Heart right ventricle (tissue), 16 donors: ENCODE data around the gene TEAD1. TPM values are rescaled to one million over a fixed set of nuclear protein-coding genes. Genes with fewer than 3 reads are reported as not detected.

Source experiments
- ATAC-seq, 8 donors: fragments of 200-7000 bp; cut with Tn5 transposase; one replicate each; pipeline ENCODE4 v1.9.1; 2020; ENCODE audit warnings: mild to moderate bottlenecking in 8 of 8, moderate library complexity in 8 of 8, moderate number of reproducible peaks in 1 of 8
- DNase-seq, 2 donors: peaks; one replicate each; pipeline ENCODE4 v3.0.0-alpha.2; 2020
- H3K27ac ChIP-seq, 10 donors: fragments of 200-600 bp; sonication (generic) in 2 of 10; one replicate each; pipeline versions ENCODE4 v1.5.0 to v1.8.0; 2020 to 2022; ENCODE audit warnings: mild to moderate bottlenecking in 3 of 10
- H3K27me3 ChIP-seq, 7 donors: fragments of 200-600 bp; one replicate each; pipeline ENCODE4 v1.8.0; 2021 to 2022; ENCODE audit warnings: mild to moderate bottlenecking in 2 of 7
- H3K36me3 ChIP-seq, 9 donors: fragments of 200-600 bp; sonication (generic) in 1 of 9; one replicate each; pipeline versions ENCODE4 v1.5.0 to v1.8.0; 2020 to 2022; ENCODE audit warnings: mild to moderate bottlenecking in 2 of 9
- H3K4me1 ChIP-seq, 9 donors: fragments of 200-600 bp; sonication (generic) in 1 of 9; one replicate each; pipeline versions ENCODE4 v1.5.0 to v1.8.0; 2020 to 2022; ENCODE audit warnings: mild to moderate bottlenecking in 4 of 9
- H3K4me3 ChIP-seq, 10 donors: fragments of 200-600 bp; sonication (generic) in 2 of 10; one replicate each; pipeline versions ENCODE4 v1.5.0 to v1.8.0; 2020 to 2022; ENCODE audit warnings: mild to moderate bottlenecking in 7 of 10, moderate library complexity in 2 of 10
- H3K9me3 ChIP-seq, 11 donors: fragments of 200-600 bp in 10 of 11; sonication (generic) in 2 of 11; one replicate each; pipeline versions ENCODE4 v1.5.0 to v1.8.0; 2013 to 2022; ENCODE audit warnings: mild to moderate bottlenecking in 2 of 11, control low read depth in 1 of 11, moderate library complexity in 1 of 11
- WGBS, 2 donors: extraction: QIAGEN DNeasy Blood & Tissue Kit; methylation state at CpG; one replicate each; pipeline ENCODE4 v1.1.7; 2013; ENCODE audit warnings: inconsistent platforms in 1 of 2; 5-methylcytosine and 5-hydroxymethylcytosine counted together
- intact Hi-C, 10 donors: fragments of 100-400 bp; cut with DNase I; formaldehyde crosslinking; loops; one replicate each; pipeline versions ENCODE4 v1.11.1 to v1.14.2; 2022
- polyA plus RNA-seq, 2 donors: library from polyadenylated mRNA; stranded (reverse); fragments of 200-250 nt; gene quantifications; one replicate each; pipeline ENCODE4 v1.2.3, GENCODE V29; 2013
- total RNA-seq, 10 donors: library from RNA; stranded (reverse); fragmentation: NEBNext Ultra II Directional in 3 of 10; extraction: Animal tissue kit (Norgen Biotek cat#: 25700) in 3 of 10; gene quantifications; one replicate each; pipeline versions ENCODE4 v1.2.1 to v1.2.4, GENCODE V29; 2021 to 2023
- TF ChIP-seq, protein P1 (sequence below), 9 donors: fragments of 200-600 bp; sonication (generic) in 2 of 9; IDR thresholded peaks; one replicate each; pipeline versions ENCODE4 v1.5.0 to v1.8.0; 2021 to 2022; ENCODE audit warnings: antibody characterized with exemption in 9 of 9, mild to moderate bottlenecking in 5 of 9, moderate library complexity in 1 of 9
- donor health status: Arrhythmogenic right ventricular cardiomyopathy.
- donor health status: ischemic (EF 13 %, LVEDD 7.1; RV severe dilation, severe dysfunction).
- donor health status: healthy with polysubstance abuse.
- donor health status: DM: no; HTN: yes; CAD: no.
- donor health status: DM: no; HTN: no; CAD: no.
- donor health status: ischemic (EF 25% LVEDD 6.9; RV normal size, moderate dysfunction).
- donor health status: ischemic (EF 25% LVEDD 5.7; RV mildly dilated, moderate dysfunction).
- donor health status: healthy.
- donor health status: DM: yes; HTN: yes; CAD: no.
- donor health status: Ischemic cardiomyopathy.
- donor health status: ischemic (EF 35%, LVEDD 5.7; RV mildly dilated, moderate dysfunction).
- donor health status: nonischemic (EF 11% LVEDD 7.7; RV severe dilation, severe dysfunction).
- donor health status: DM: yes; HTN: yes; CAD: no.
- donor health status: PGD.
- donor health status: ischemic (EF 29% LVEDD 5.4; RV normal size, mild dysfunction).
- donor health status: nonischemic (EF 23%, LVEDD 6.1; RV moderate dilation, normal function).

TEAD1 gene
- total and polyA plus RNA-seq, 12 donors = 12.7 to 138 (median 116) TPM

- peaks cover 0 to 3% (median 0%) of the 10 kb centered on the region in 7 donors for H3K27me3 ChIP-seq
- peaks cover 0 to 14% (median 5%) of the 10 kb centered on the region in 9 donors for H3K4me1 ChIP-seq
- DNase-seq (no peak), ATAC-seq (no peak)
- no peaks in the 10 kb centered on the region for H3K9me3 ChIP-seq
- no peak overlapping the region for H3K4me3 ChIP-seq
- TF ChIP-seq, protein P1, sequence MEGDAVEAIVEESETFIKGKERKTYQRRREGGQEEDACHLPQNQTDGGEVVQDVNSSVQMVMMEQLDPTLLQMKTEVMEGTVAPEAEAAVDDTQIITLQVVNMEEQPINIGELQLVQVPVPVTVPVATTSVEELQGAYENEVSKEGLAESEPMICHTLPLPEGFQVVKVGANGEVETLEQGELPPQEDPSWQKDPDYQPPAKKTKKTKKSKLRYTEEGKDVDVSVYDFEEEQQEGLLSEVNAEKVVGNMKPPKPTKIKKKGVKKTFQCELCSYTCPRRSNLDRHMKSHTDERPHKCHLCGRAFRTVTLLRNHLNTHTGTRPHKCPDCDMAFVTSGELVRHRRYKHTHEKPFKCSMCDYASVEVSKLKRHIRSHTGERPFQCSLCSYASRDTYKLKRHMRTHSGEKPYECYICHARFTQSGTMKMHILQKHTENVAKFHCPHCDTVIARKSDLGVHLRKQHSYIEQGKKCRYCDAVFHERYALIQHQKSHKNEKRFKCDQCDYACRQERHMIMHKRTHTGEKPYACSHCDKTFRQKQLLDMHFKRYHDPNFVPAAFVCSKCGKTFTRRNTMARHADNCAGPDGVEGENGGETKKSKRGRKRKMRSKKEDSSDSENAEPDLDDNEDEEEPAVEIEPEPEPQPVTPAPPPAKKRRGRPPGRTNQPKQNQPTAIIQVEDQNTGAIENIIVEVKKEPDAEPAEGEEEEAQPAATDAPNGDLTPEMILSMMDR (IDR thresholded peaks at IDR 0.05) = no peak
- no peaks in the 10 kb centered on the region for H3K36me3 ChIP-seq
- intact Hi-C loops = no loop called here
- no peak overlapping the region for H3K27ac ChIP-seq
- 100% methylated on average over 1 of the region's 1 CpG for WGBS, 2 donors
Observed at GRCh38 chr11:12834630-12835029, 160.4 kb downstream of the TEAD1 start.

DNA sequence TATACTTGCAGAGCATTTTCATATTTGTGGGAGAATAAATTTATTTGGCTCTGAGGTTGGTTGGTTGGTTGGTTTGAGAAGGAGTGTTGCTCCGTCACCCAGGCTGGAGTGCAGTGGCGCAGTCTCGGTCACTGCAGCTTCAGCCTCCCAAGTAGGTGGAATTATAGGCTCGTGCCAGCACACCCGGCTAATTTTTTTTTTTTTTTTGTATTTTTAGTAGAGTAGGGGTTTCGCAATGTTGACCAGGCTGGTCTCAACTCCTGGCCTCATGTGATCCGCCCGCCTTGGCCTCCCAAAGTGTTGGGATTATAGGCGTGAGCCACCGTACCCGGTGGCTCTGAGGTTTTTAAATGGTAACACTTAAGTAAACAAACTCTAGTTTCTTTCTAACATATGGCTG lies 161.1 kb downstream of the TEAD1 start:
- intact Hi-C loops = no loop called here
- WGBS, 2 donors = 91 to 98% methylated on average over 11 of the region's 11 CpGs
- ATAC-seq = no peak

GRCh38 chr11:12838463-12839123 lies 164.4 kb downstream of the TEAD1 start:
- Histone ChIP-seq H3K27me3 (no peaks in the 10 kb centered on the region), H3K4me1 (peaks cover 8 to 38% (median 26%) of the 10 kb centered on the region in 9 donors), H3K4me3 (peak overlapping the region in 4 of 10 donors; percentile 2 to 6 (median 3)), H3K9me3 (no peaks in the 10 kb centered on the region), H3K36me3 (no peaks in the 10 kb centered on the region), H3K27ac (peak overlapping the region in 3 of 10 donors; percentile 17 to 45 (median 20))
- no peak for DNase-seq
- WGBS, 2 donors = 61 to 66% methylated on average over 6 of the region's 6 CpGs
- ATAC-seq = peak in 2 of 8 donors; percentile 4 to 26
- TF ChIP-seq, protein P1 (IDR thresholded peaks at IDR 0.05) = no peak
- intact Hi-C loops = no loop called here

More for the DNA sequence above, 161.1 kb downstream of the TEAD1 start:
- no peaks in the 10 kb centered on the region for H3K9me3 ChIP-seq
- TF ChIP-seq, protein P1 (IDR thresholded peaks at IDR 0.05) = no peak
- no peak overlapping the region for H3K27ac ChIP-seq
- no peaks in the 10 kb centered on the region for H3K36me3 ChIP-seq
- H3K27me3 ChIP-seq = no peaks in the 10 kb centered on the region
- peaks cover 0 to 10% (median 5%) of the 10 kb centered on the region in 9 donors for H3K4me1 ChIP-seq
- no peak overlapping the region for H3K4me3 ChIP-seq
- DNase-seq = no peak

DNA sequence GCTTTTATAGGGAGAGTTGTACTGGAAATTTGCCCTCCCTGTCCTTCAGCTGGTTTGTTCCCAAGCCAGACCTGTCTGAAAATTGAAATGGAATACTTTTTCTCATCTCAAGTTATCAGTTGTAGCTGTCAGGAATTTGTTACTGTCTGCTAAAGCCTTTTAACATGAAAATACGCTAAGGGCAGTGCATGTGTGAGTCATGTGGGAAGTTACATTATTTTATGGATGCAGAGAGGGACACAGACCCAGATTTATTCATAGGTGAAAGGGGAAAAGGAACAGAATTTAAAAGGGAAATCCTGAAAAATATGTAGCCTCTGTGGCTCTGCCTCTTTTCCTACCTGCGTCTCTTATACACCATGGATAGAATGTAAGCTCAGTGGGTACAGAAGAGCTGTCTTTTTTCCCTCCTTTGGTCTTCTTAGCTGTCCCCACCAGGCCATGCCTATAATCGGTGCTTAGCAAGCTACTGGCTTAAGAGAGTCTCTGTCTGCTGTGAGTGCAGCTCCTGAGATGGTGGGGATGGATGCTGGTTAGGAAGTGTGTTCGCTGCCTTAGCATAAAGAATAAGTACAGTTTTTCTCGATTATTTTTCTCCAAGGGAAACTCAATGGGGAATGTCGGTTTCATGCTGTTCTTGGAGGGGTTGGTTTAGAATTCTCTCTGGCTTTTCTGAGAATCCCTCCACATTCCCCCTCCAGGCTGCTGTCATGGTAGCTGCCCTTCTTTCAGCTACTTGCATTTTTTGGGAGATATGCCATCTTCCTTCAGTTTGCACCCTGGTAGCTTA lies 166.8 kb downstream of the TEAD1 start:
- ATAC-seq (peak in 1 of 8 donors; percentile 22), DNase-seq (no peak)
- Histone ChIP-seq H3K4me1 (peaks cover 13 to 50% (median 32%) of the 10 kb centered on the region in 9 donors), H3K27me3 (no peaks in the 10 kb centered on the region), H3K27ac (peak overlapping the region in 2 of 10 donors; percentile 0 to 17), H3K36me3 (no peaks in the 10 kb centered on the region), H3K9me3 (no peaks in the 10 kb centered on the region), H3K4me3 (no peak overlapping the region)
- WGBS, 2 donors = 69 to 72% methylated on average over 6 of the region's 6 CpGs
- TF ChIP-seq, protein P1 (IDR thresholded peaks at IDR 0.05) = no peak
- intact Hi-C loops = no loop called here
